Measurements from ENCODE around the gene GRWD1. TPM values are rescaled to one million over a fixed set of nuclear protein-coding genes. Genes with fewer than 3 reads are reported as not detected.

The GRWD1 gene
- total RNA-seq, 1 donor from 2014 or later, result 41.4 TPM

DNA sequence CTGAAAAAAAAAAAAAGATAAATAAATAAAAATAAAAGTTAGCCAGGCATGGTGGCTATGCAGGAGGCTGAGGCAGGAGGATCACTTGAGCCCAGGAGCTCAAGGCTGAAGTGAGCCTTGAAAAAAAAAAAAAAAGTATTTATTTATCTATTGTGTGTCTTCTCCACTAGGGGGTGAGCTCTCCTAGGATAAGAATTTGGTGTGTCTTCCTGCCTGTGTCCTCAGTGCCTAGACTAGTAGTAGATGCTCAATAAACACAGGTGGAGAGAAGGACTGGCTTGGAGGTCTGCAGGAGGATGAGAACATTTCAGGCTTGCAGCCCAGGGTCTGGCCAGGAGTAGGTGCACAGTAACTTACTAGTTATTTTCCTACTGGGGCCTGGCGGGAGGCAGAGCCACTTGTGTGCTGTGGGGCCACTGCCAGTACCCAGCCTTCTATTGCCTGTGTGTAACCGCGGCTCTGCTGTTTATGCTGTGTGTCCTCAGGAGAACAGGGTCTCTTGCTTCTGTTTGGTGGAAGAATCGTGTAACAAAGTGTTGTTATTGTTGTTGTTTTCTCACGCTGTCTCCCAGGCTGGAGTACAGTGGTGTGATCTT, 60.5 kb downstream of the GRWD1 start:
- DNase-seq (ENCODE audit: low read depth) (no peak), FAIRE-seq (no peak)
- Histone ChIP-seq H3K27me3 (ENCODE audit: insufficient read depth, low read length) (peaks cover 4% of the 10 kb centered on the region), H3K79me2 (ENCODE audit: insufficient read depth, low read length) (no peaks in the 10 kb centered on the region), H3K27ac (ENCODE audit: low read depth, low read length) (no peak overlapping the region), H3K9me3 (ENCODE audit: insufficient read depth, low read depth, low read length) (no peaks in the 10 kb centered on the region), H2AFZ (ENCODE audit: low read depth, low read length) (no peak overlapping the region), H3K36me3 (ENCODE audit: insufficient read depth, low read length) (no peaks in the 10 kb centered on the region), H4K20me1 (ENCODE audit: insufficient read depth, low read length) (no peaks in the 10 kb centered on the region), H3K4me2 (ENCODE audit: low read length) (no peak overlapping the region), H3K9ac (ENCODE audit: low read length) (no peak overlapping the region), H3K4me1 (ENCODE audit: insufficient read depth, low read length) (no peaks in the 10 kb centered on the region), H3K4me3 (ENCODE audit: insufficient read depth, low read depth, low read length) (no peak overlapping the region)
- Mint-ChIP-seq H3K4me1 (ENCODE audit: low read depth, unreplicated experiment) (no peaks in the 10 kb centered on the region), H3K4me3 (ENCODE audit: unreplicated experiment) (no peak overlapping the region), H3K27ac (ENCODE audit: unreplicated experiment) (peak overlapping the region; percentile 23), H3K9me3 (ENCODE audit: unreplicated experiment) (no peaks in the 10 kb centered on the region), H3K36me3 (ENCODE audit: low read depth, unreplicated experiment) (peaks cover 7% of the 10 kb centered on the region), H3K27me3 (ENCODE audit: low read depth, unreplicated experiment) (peaks cover 15% of the 10 kb centered on the region)
- TF ChIP-seq EZH2 (IDR thresholded peaks at IDR 0.05; ENCODE audit: insufficient read depth, low read length), result no peak
- TF ChIP-seq, protein P1, sequence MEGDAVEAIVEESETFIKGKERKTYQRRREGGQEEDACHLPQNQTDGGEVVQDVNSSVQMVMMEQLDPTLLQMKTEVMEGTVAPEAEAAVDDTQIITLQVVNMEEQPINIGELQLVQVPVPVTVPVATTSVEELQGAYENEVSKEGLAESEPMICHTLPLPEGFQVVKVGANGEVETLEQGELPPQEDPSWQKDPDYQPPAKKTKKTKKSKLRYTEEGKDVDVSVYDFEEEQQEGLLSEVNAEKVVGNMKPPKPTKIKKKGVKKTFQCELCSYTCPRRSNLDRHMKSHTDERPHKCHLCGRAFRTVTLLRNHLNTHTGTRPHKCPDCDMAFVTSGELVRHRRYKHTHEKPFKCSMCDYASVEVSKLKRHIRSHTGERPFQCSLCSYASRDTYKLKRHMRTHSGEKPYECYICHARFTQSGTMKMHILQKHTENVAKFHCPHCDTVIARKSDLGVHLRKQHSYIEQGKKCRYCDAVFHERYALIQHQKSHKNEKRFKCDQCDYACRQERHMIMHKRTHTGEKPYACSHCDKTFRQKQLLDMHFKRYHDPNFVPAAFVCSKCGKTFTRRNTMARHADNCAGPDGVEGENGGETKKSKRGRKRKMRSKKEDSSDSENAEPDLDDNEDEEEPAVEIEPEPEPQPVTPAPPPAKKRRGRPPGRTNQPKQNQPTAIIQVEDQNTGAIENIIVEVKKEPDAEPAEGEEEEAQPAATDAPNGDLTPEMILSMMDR (IDR thresholded peaks at IDR 0.05; ENCODE audit: insufficient read depth, low read depth, low read length), result peak; percentile 45

Other genes with a start within 250 kb of the GRWD1 start
- gene CARD8, start 190.1 kb upstream of the GRWD1 start, total RNA-seq, result 22.9 and 26.3 TPM in 2 replicates
- gene ZNF114, start 175.9 kb upstream of the GRWD1 start, total RNA-seq, result 7.6 and 19.6 TPM in 2 replicates
- 199 and 217 TPM in 2 replicates for gene EMP3, start 120.4 kb upstream of the GRWD1 start, total RNA-seq
- gene TMEM143, start 82.0 kb upstream of the GRWD1 start, total RNA-seq, result 8.7 and 10.5 TPM in 2 replicates
- gene SYNGR4, start 81.6 kb upstream of the GRWD1 start, total RNA-seq, result not detected in 2 replicates
- gene KDELR1, start 54.4 kb upstream of the GRWD1 start, total RNA-seq, result 370 and 396 TPM in 2 replicates
- gene GRIN2D, start 52.3 kb upstream of the GRWD1 start, total RNA-seq, result 6.2 and 9.3 TPM in 2 replicates
- 1.4 TPM in 2 replicates for gene KCNJ14, start 9.6 kb downstream of the GRWD1 start, total RNA-seq
- gene CYTH2, start 23.4 kb downstream of the GRWD1 start, total RNA-seq, result 62.4 and 67.1 TPM in 2 replicates
- gene LMTK3, start 65.9 kb downstream of the GRWD1 start, total RNA-seq, result 6.2 TPM in 2 replicates
- gene SULT2B1, start 106.2 kb downstream of the GRWD1 start, total RNA-seq, result 0.31 TPM in 1 of 2 replicates, not detected in the other
- gene SPACA4, start 160.8 kb downstream of the GRWD1 start, total RNA-seq, result not detected in 2 replicates
- gene FAM83E, start 169.1 kb downstream of the GRWD1 start, total RNA-seq, result 1.3 and 1.7 TPM in 2 replicates
- 1,046 and 1,102 TPM in 2 replicates for gene RPL18, start 173.2 kb downstream of the GRWD1 start, total RNA-seq
- 25.4 and 29.4 TPM in 2 replicates for gene SPHK2, start 173.5 kb downstream of the GRWD1 start, total RNA-seq
- gene DBP, start 191.4 kb downstream of the GRWD1 start, total RNA-seq, result 1.2 and 1.5 TPM in 2 replicates
- gene CA11, start 200.2 kb downstream of the GRWD1 start, total RNA-seq, result 9.5 and 9.8 TPM in 2 replicates
- gene NTN5, start 227.0 kb downstream of the GRWD1 start, total RNA-seq, result 0.11 and 0.41 TPM in 2 replicates
- not detected in 2 replicates for gene FUT2, start 250.0 kb downstream of the GRWD1 start, total RNA-seq

Data from astrocyte (in vitro differentiated cells and primary cell).